ENCODE data around the gene HDDC2.

- TF ChIP-seq CTCF (IDR thresholded peaks at IDR 0.05): no peak
- TF ChIP-seq POLR2A (IDR thresholded peaks at IDR 0.05): no peak
Measured at GRCh38 chr6:125293587-125293986, 8.2 kb downstream of the HDDC2 start.
